CD14-positive monocyte (primary cell): Measurements from ENCODE around the gene WWTR1. TPM values are rescaled to one million over a fixed set of nuclear protein-coding genes. Genes with fewer than 3 reads are reported as not detected.

Source experiments
- DNase-seq, 3 donors: peaks; one replicate each; pipeline ENCODE4 v3.0.0-alpha.2; 2011 to 2022
- H2AFZ ChIP-seq: 2 replicates; pipeline ENCODE4 v1.6.0; 2012; ENCODE audit warnings: mild to moderate bottlenecking, low read depth, low read length, inconsistent platforms; ENCODE audit not compliant: insufficient read depth, poor library complexity, severe bottlenecking
- H3K27ac ChIP-seq, 2 donors: 1 replicate in 1 of 2; 2 replicates in 1 of 2; pipeline ENCODE4 v1.5.1; 2012 to 2013; ENCODE audit warnings: low read length in 2 of 2, control low read depth in 1 of 2, inconsistent platforms in 1 of 2, low read depth in 1 of 2, mild to moderate bottlenecking in 1 of 2
- H3K27me3 ChIP-seq, 2 donors: one replicate each; pipeline versions ENCODE4 v1.6.0 to v1.6.1; 2011 to 2013; ENCODE audit warnings: low read length in 2 of 2; ENCODE audit not compliant: control insufficient read depth in 2 of 2, insufficient read depth in 2 of 2
- H3K36me3 ChIP-seq, 2 donors: replicated peaks in 1 of 2; 1 replicate in 1 of 2; 2 replicates in 1 of 2; pipeline versions ENCODE4 v1.5.1 to v1.6.1; 2012 to 2013; ENCODE audit warnings: low read length in 2 of 2, control low read depth in 1 of 2, inconsistent platforms in 1 of 2, mild to moderate bottlenecking in 1 of 2; ENCODE audit not compliant: insufficient read depth in 2 of 2, control insufficient read depth in 1 of 2
- H3K4me1 ChIP-seq, 2 donors: 1 replicate in 1 of 2; 2 replicates in 1 of 2; pipeline versions ENCODE4 v1.5.1 to v1.6.1; 2012 to 2013; ENCODE audit warnings: low read length in 2 of 2, control low read depth in 1 of 2, inconsistent platforms in 1 of 2, mild to moderate bottlenecking in 1 of 2, moderate library complexity in 1 of 2; ENCODE audit not compliant: insufficient read depth in 2 of 2, control insufficient read depth in 1 of 2
- H3K4me2 ChIP-seq: replicated peaks from 2 replicates; pipeline ENCODE3; 2012; ENCODE audit warnings: low read length, moderate library complexity, mild to moderate bottlenecking; ENCODE audit not compliant: poor library complexity, severe bottlenecking; ENCODE audit errors: extremely low read depth
- H3K4me3 ChIP-seq, 3 experiments: fragments of 200-600 bp in 1 of 3; sonication (generic) in 1 of 3; replicated peaks in 1 of 3; 1 replicate in 2 of 3; 2 replicates in 1 of 3; pipeline ENCODE4 v1.5.1; 2011 to 2013; ENCODE audit warnings: low read length in 3 of 3, mild to moderate bottlenecking in 3 of 3, control low read depth in 2 of 3, low read depth in 2 of 3, inconsistent platforms in 1 of 3, moderate library complexity in 1 of 3
- H3K79me2 ChIP-seq: 2 replicates; pipeline ENCODE4 v1.6.0; 2012; ENCODE audit warnings: mild to moderate bottlenecking, control low read depth, inconsistent platforms, low read length, moderate library complexity; ENCODE audit not compliant: insufficient read depth
- H3K9ac ChIP-seq: 2 replicates; pipeline ENCODE4 v1.6.0; 2017; ENCODE audit warnings: low read length, mild to moderate bottlenecking; ENCODE audit not compliant: insufficient read depth, poor library complexity, severe bottlenecking
- H3K9me3 ChIP-seq, 2 donors: replicated peaks in 1 of 2; 1 replicate in 1 of 2; 2 replicates in 1 of 2; pipeline versions ENCODE4 v1.5.1 to v1.6.1; 2012 to 2013; ENCODE audit warnings: low read length in 2 of 2, control low read depth in 1 of 2; ENCODE audit not compliant: control insufficient read depth in 1 of 2, insufficient read depth in 1 of 2
- H4K20me1 ChIP-seq: 2 replicates; pipeline ENCODE4 v1.6.0; 2012; ENCODE audit warnings: mild to moderate bottlenecking, low read length, control low read depth, moderate library complexity; ENCODE audit not compliant: insufficient read depth
- H3K27ac Mint-ChIP-seq, 7 donors: one replicate each; pipeline ENCODE4 v1.8.0; 2020; ENCODE audit warnings: mild to moderate bottlenecking in 7 of 7, mixed read lengths in 7 of 7, moderate library complexity in 6 of 7, inconsistent platforms in 2 of 7
- H3K27me3 Mint-ChIP-seq, 3 donors: one replicate each; pipeline ENCODE4 v1.8.0; 2021 to 2022; ENCODE audit warnings: low read depth in 3 of 3, mild to moderate bottlenecking in 3 of 3, mixed read lengths in 3 of 3, moderate library complexity in 3 of 3, inconsistent platforms in 1 of 3
- H3K36me3 Mint-ChIP-seq, 2 donors: one replicate each; pipeline ENCODE4 v1.8.0; 2020; ENCODE audit warnings: mixed read lengths in 2 of 2, inconsistent platforms in 1 of 2, mild to moderate bottlenecking in 1 of 2
- H3K4me1 Mint-ChIP-seq: one replicate; pipeline ENCODE4 v1.8.0; 2020; ENCODE audit warnings: mild to moderate bottlenecking, mixed read lengths
- H3K4me3 Mint-ChIP-seq, 2 donors: one replicate each; pipeline ENCODE4 v1.8.0; 2020; ENCODE audit warnings: mild to moderate bottlenecking in 2 of 2, mixed read lengths in 2 of 2, moderate library complexity in 1 of 2
- H3K9me3 Mint-ChIP-seq, 7 donors: one replicate each; pipeline ENCODE4 v1.8.0; 2020 to 2022; ENCODE audit warnings: mixed read lengths in 7 of 7, mild to moderate bottlenecking in 6 of 7, moderate library complexity in 6 of 7, inconsistent platforms in 2 of 7
- WGBS: methylation state at CpG from one replicate; pipeline ENCODE4 v1.1.5; 2013; ENCODE audit warnings: missing lambda C conversion rate; ENCODE audit not compliant: insufficient coverage; 5-methylcytosine and 5-hydroxymethylcytosine counted together
- intact Hi-C, 2 donors: fragments of 100-400 bp; cut with micrococcal nuclease; formaldehyde crosslinking; loops; one replicate each; pipeline versions ENCODE4 v1.15.0 to v1.15.1; 2023
- polyA plus RNA-seq, 3 donors: library from polyadenylated mRNA; depleted of rRNA in 1 of 3; unstranded in 2 of 3; stranded (reverse) in 1 of 3; fragments of 300-500 nt in 2 of 3; fragments of >200 nt in 1 of 3; fragmentation: Illumina TruSeq in 2 of 3; gene quantifications; 1 replicate in 2 of 3; 2 replicates in 1 of 3; pipeline ENCODE4 v1.2.3, GENCODE V29; 2012 to 2021
- TF ChIP-seq, protein P1 (sequence below): fragments of 200-600 bp; IDR thresholded peaks from one replicate; pipeline ENCODE4 v1.8.0; 2022; ENCODE audit warnings: antibody characterized with exemption, mild to moderate bottlenecking

The WWTR1 gene
- polyA plus RNA-seq, 3 donors = not detected

DNA sequence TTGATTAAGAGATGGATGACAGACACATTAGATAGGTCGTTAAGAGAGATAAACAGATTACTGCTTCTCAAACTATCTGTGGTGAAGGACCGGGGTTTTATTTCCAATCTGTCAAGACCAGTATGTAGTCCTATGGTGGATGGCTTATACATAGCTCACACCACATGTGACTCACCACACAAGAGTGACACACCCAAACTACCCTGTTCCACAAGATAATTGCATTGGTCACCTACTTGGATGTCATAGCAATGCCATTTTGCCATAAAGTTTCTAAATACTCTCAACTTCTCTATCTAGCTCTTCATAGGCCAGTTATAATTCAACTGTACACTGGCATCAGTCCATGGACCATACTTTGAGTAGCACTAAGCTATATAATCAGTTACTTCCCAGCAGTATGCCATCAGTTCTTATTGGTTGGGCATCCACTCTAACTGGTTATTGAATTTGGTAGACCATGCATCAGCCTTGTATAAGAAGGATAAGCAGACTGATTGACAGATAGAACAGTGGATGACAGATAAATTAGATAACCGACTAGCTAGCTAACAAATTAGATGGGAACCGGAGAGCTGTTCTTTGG is 11.6 kb downstream of the WWTR1 start:
- Histone ChIP-seq H3K9ac (no peak overlapping the region), H3K79me2 (no peaks in the 10 kb centered on the region), H3K4me3 (no peak overlapping the region), H3K27me3 (peaks cover 61 to 80% of the 10 kb centered on the region in 2 donors), H3K36me3 (no peaks in the 10 kb centered on the region), H3K4me1 (no peaks in the 10 kb centered on the region), H4K20me1 (no peaks in the 10 kb centered on the region), H2AFZ (no peak overlapping the region), H3K27ac (no peak overlapping the region), H3K4me2 (no peak overlapping the region), H3K9me3 (no peaks in the 10 kb centered on the region)
- H3K9me3 Mint-ChIP-seq = peaks cover 0 to 3% (median 0%) of the 10 kb centered on the region in 7 donors
- H3K4me1 Mint-ChIP-seq = no peaks in the 10 kb centered on the region
- H3K4me3 Mint-ChIP-seq = peak overlapping the region in 1 of 2 donors; percentile 22
- intact Hi-C loops = no loop called here
- no peak overlapping the region for H3K27ac Mint-ChIP-seq
- peak in 1 of 3 donors; percentile 28 for DNase-seq
- TF ChIP-seq, protein P1, sequence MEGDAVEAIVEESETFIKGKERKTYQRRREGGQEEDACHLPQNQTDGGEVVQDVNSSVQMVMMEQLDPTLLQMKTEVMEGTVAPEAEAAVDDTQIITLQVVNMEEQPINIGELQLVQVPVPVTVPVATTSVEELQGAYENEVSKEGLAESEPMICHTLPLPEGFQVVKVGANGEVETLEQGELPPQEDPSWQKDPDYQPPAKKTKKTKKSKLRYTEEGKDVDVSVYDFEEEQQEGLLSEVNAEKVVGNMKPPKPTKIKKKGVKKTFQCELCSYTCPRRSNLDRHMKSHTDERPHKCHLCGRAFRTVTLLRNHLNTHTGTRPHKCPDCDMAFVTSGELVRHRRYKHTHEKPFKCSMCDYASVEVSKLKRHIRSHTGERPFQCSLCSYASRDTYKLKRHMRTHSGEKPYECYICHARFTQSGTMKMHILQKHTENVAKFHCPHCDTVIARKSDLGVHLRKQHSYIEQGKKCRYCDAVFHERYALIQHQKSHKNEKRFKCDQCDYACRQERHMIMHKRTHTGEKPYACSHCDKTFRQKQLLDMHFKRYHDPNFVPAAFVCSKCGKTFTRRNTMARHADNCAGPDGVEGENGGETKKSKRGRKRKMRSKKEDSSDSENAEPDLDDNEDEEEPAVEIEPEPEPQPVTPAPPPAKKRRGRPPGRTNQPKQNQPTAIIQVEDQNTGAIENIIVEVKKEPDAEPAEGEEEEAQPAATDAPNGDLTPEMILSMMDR = no peak
- H3K27me3 Mint-ChIP-seq = peaks cover 65 to 89% (median 85%) of the 10 kb centered on the region in 3 donors
- no peaks in the 10 kb centered on the region for H3K36me3 Mint-ChIP-seq
- WGBS = 100% methylated on average over 1 of the region's 4 CpGs

DNA sequence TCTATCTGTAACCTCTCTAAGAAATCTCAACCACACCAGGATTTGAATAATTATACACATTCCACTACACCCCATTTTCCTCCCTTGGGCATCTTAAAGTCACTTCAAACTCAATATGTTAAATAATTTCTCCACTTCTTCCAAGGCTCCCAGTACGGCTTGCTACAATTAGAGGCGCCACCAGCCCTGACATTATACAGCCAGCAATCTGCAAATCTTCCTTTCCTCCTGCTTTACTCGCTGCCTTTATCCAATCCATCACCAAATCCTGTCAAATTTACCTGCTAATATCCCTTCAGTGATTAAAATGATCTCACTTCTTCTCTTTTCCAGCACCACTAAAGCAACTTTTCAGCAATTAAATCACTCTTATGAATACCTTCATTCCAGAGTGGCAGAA is 13.9 kb downstream of the WWTR1 start:
- Histone ChIP-seq H3K9ac (no peak overlapping the region), H3K9me3 (no peaks in the 10 kb centered on the region), H2AFZ (no peak overlapping the region), H3K79me2 (no peaks in the 10 kb centered on the region), H3K27ac (no peak overlapping the region), H3K4me1 (no peaks in the 10 kb centered on the region), H4K20me1 (no peaks in the 10 kb centered on the region), H3K4me2 (no peak overlapping the region), H3K27me3 (peaks cover 57 to 84% of the 10 kb centered on the region in 2 donors), H3K36me3 (no peaks in the 10 kb centered on the region), H3K4me3 (no peak overlapping the region)
- H3K4me3 Mint-ChIP-seq = peak overlapping the region in 1 of 2 donors; percentile 21
- H3K4me1 Mint-ChIP-seq = no peaks in the 10 kb centered on the region
- intact Hi-C loops = no loop called here
- H3K9me3 Mint-ChIP-seq = peaks cover 0 to 3% (median 0%) of the 10 kb centered on the region in 7 donors
- H3K27me3 Mint-ChIP-seq = peaks cover 59 to 85% (median 76%) of the 10 kb centered on the region in 3 donors
- DNase-seq = no peak
- no peaks in the 10 kb centered on the region for H3K36me3 Mint-ChIP-seq
- H3K27ac Mint-ChIP-seq = no peak overlapping the region
- TF ChIP-seq, protein P1 = no peak
- WGBS = 86% methylated on average over 3 of the region's 3 CpGs
